ENCODE results near the gene SNX4. TPM values are rescaled to one million over a fixed set of nuclear protein-coding genes. Genes with fewer than 3 reads are reported as not detected.
A peak's percentile ranks its signal among the peaks of the same experiment; 100 is the strongest.
"Not testable (repeated sequence)": the region's sequence is repeated elsewhere in the genome, so short reads cannot be mapped to it uniquely, and the experiment has no call there.

SNX4 gene
- total RNA-seq = 10 to 100 TPM; 22.3 to 35.4 TPM

GRCh38 chr3:125519678-125520562 is at the start of gene SNX4:
Gene SNX4 (minus strand): TSS chr3:125520202. CDS start chr3:125520172, 30 bp downstream.
- H3K27me3 Mint-ChIP-seq = no peaks in the 10 kb centered on the region
- H3K4me1 Mint-ChIP-seq = peaks cover 22% of the 10 kb centered on the region
- no peaks in the 10 kb centered on the region for H3K9me3 Mint-ChIP-seq
- peak within 1 kb of the TSS; percentile 80 for H3K27ac Mint-ChIP-seq
- peak; percentile 97 for ATAC-seq (replicated peaks)
- peak within 1 kb of the TSS; percentile 82 for H3K4me3 Mint-ChIP-seq
- peaks cover 27% of the 10 kb centered on the region for H3K36me3 Mint-ChIP-seq (ENCODE audit: low read depth)

GRCh38 chr3:125556314-125556713 is 36.3 kb upstream of the SNX4 start:
- Mint-ChIP-seq H3K27ac (peak overlapping the region; percentile 18), H3K36me3 (ENCODE audit: low read depth) (peaks cover 66% of the 10 kb centered on the region), H3K9me3 (no peaks in the 10 kb centered on the region), H3K4me1 (peaks cover 4% of the 10 kb centered on the region), H3K27me3 (no peaks in the 10 kb centered on the region), H3K4me3 (no peak overlapping the region)
- ATAC-seq (replicated peaks) = peak; percentile 81

- peaks cover 4% of the 10 kb centered on the region for H3K4me1 Mint-ChIP-seq
- no peak for ATAC-seq (replicated peaks)
- peaks cover 48% of the 10 kb centered on the region for H3K36me3 Mint-ChIP-seq (ENCODE audit: low read depth)
- H3K27me3 Mint-ChIP-seq = no peaks in the 10 kb centered on the region
- H3K27ac Mint-ChIP-seq = no peak overlapping the region
- H3K4me3 Mint-ChIP-seq = no peak overlapping the region
- no peaks in the 10 kb centered on the region for H3K9me3 Mint-ChIP-seq
Observed at GRCh38 chr3:125552401-125552800, 32.4 kb upstream of the SNX4 start.

- H3K27me3 Mint-ChIP-seq = no peaks in the 10 kb centered on the region
- H3K27ac Mint-ChIP-seq = no peak overlapping the region
- H3K9me3 Mint-ChIP-seq = no peaks in the 10 kb centered on the region
- H3K36me3 Mint-ChIP-seq (ENCODE audit: low read depth) = peaks cover 47% of the 10 kb centered on the region
- no peak overlapping the region for H3K4me3 Mint-ChIP-seq
- H3K4me1 Mint-ChIP-seq = no peaks in the 10 kb centered on the region
- no peak for ATAC-seq (replicated peaks)
Observed at GRCh38 chr3:125528920-125529319, 8.9 kb upstream of the SNX4 start.

GRCh38 chr3:125525153-125525552 is 5.2 kb upstream of the SNX4 start:
- Mint-ChIP-seq H3K36me3 (ENCODE audit: low read depth) (peaks cover 27% of the 10 kb centered on the region), H3K9me3 (no peaks in the 10 kb centered on the region), H3K27ac (no peak overlapping the region), H3K4me1 (peaks cover 4% of the 10 kb centered on the region), H3K27me3 (no peaks in the 10 kb centered on the region), H3K4me3 (no peak overlapping the region)
- ATAC-seq (replicated peaks) = no peak

GRCh38 chr3:125520563-125520919 is 539 bp upstream of the SNX4 start:
- H3K4me1 Mint-ChIP-seq = peaks cover 22% of the 10 kb centered on the region

GRCh38 chr3:125515421-125515820 is 4.6 kb downstream of the SNX4 start:
- Mint-ChIP-seq H3K27me3 (no peaks in the 10 kb centered on the region), H3K4me1 (peaks cover 32% of the 10 kb centered on the region), H3K36me3 (ENCODE audit: low read depth) (peaks cover 63% of the 10 kb centered on the region), H3K27ac (peak overlapping the region; percentile 4), H3K4me3 (no peak overlapping the region), H3K9me3 (no peaks in the 10 kb centered on the region)
- no peak for ATAC-seq (replicated peaks)

More at GRCh38 chr3:125520563-125520919, 539 bp upstream of the SNX4 start:
- H3K9me3 Mint-ChIP-seq; ATAC-seq (replicated peaks); H3K27me3 Mint-ChIP-seq: not testable (repeated sequence)
- peak overlapping the region; percentile 82 for H3K4me3 Mint-ChIP-seq
- H3K27ac Mint-ChIP-seq = peak overlapping the region; percentile 80
- H3K36me3 Mint-ChIP-seq (ENCODE audit: low read depth) = peaks cover 21% of the 10 kb centered on the region

- no peaks in the 10 kb centered on the region for H3K9me3 Mint-ChIP-seq
- no peak overlapping the region for H3K4me3 Mint-ChIP-seq
- no peak overlapping the region for H3K27ac Mint-ChIP-seq
- H3K36me3 Mint-ChIP-seq (ENCODE audit: low read depth) = peaks cover 78% of the 10 kb centered on the region
- ATAC-seq (replicated peaks) = no peak
- H3K4me1 Mint-ChIP-seq = peaks cover 22% of the 10 kb centered on the region
- no peaks in the 10 kb centered on the region for H3K27me3 Mint-ChIP-seq
Observed at GRCh38 chr3:125513490-125514115, 6.4 kb downstream of the SNX4 start.

- H3K36me3 Mint-ChIP-seq (ENCODE audit: low read depth) = peaks cover 88% of the 10 kb centered on the region
- ATAC-seq (replicated peaks) = peak; percentile 93
Observed at GRCh38 chr3:125512135-125512920, 7.7 kb downstream of the SNX4 start.

GRCh38 chr3:125511420-125512118 is 8.4 kb downstream of the SNX4 start:
- ATAC-seq (replicated peaks) = peak; percentile 42
- Mint-ChIP-seq H3K27ac (peak overlapping the region; percentile 26), H3K27me3 (no peaks in the 10 kb centered on the region), H3K4me1 (peaks cover 17% of the 10 kb centered on the region), H3K36me3 (ENCODE audit: low read depth) (peaks cover 88% of the 10 kb centered on the region), H3K9me3 (peaks cover 4% of the 10 kb centered on the region), H3K4me3 (peak overlapping the region; percentile 25)

More at GRCh38 chr3:125512135-125512920, 7.7 kb downstream of the SNX4 start:
- Mint-ChIP-seq H3K9me3 (peaks cover under 1% of the 10 kb centered on the region), H3K27me3 (no peaks in the 10 kb centered on the region), H3K27ac (peak overlapping the region; percentile 26), H3K4me3 (peak overlapping the region; percentile 25), H3K4me1 (peaks cover 20% of the 10 kb centered on the region)

GRCh38 chr3:125507128-125507527 is 12.9 kb downstream of the SNX4 start:
- Mint-ChIP-seq H3K27me3 (no peaks in the 10 kb centered on the region), H3K4me3 (no peak overlapping the region), H3K36me3 (ENCODE audit: low read depth) (peaks cover 91% of the 10 kb centered on the region), H3K27ac (no peak overlapping the region), H3K9me3 (peaks cover 4% of the 10 kb centered on the region), H3K4me1 (peaks cover 12% of the 10 kb centered on the region)
- no peak for ATAC-seq (replicated peaks)

GRCh38 chr3:125498630-125499029 is 21.4 kb downstream of the SNX4 start:
- no peak for ATAC-seq (replicated peaks)
- no peaks in the 10 kb centered on the region for H3K9me3 Mint-ChIP-seq
- H3K27ac Mint-ChIP-seq = no peak overlapping the region
- no peak overlapping the region for H3K4me3 Mint-ChIP-seq
- no peaks in the 10 kb centered on the region for H3K27me3 Mint-ChIP-seq
- H3K4me1 Mint-ChIP-seq = no peaks in the 10 kb centered on the region
- H3K36me3 Mint-ChIP-seq (ENCODE audit: low read depth) = peaks cover 85% of the 10 kb centered on the region

- no peak overlapping the region for H3K4me3 Mint-ChIP-seq
- peaks cover 88% of the 10 kb centered on the region for H3K36me3 Mint-ChIP-seq (ENCODE audit: low read depth)
- H3K9me3 Mint-ChIP-seq = no peaks in the 10 kb centered on the region
- H3K27ac Mint-ChIP-seq = no peak overlapping the region
- ATAC-seq (replicated peaks) = no peak
- H3K4me1 Mint-ChIP-seq = no peaks in the 10 kb centered on the region
- no peaks in the 10 kb centered on the region for H3K27me3 Mint-ChIP-seq
Observed at GRCh38 chr3:125496701-125497100, 23.3 kb downstream of the SNX4 start.

GRCh38 chr3:125482406-125482805 is 37.6 kb downstream of the SNX4 start:
- Mint-ChIP-seq H3K4me3 (no peak overlapping the region), H3K27me3 (no peaks in the 10 kb centered on the region), H3K27ac (no peak overlapping the region), H3K36me3 (ENCODE audit: low read depth) (peaks cover 23% of the 10 kb centered on the region), H3K9me3 (no peaks in the 10 kb centered on the region), H3K4me1 (peaks cover under 1% of the 10 kb centered on the region)
- no peak for ATAC-seq (replicated peaks)
